SK-N-SH treated with all-trans-retinoic acid at 6 μM for 48 hours (cell line): Measurements from ENCODE around the gene ARHGEF6.

Experiments
- ATAC-seq: fragments of 200-7000 bp; cut with Tn5 transposase; 3 replicates; pipeline ENCODE4 v1.9.1; 2020; ENCODE audit warnings: mild to moderate bottlenecking, moderate library complexity
- ARNTL ChIP-seq: fragments of 450-650 bp; formaldehyde crosslinking; IDR thresholded peaks from 2 replicates; pipeline ENCODE4 v1.5.0; 2020; ENCODE audit warnings: low read depth, mild to moderate bottlenecking, moderate library complexity, borderline replicate concordance
- BACH2 ChIP-seq: fragments of 250-450 bp; sonication (Bioruptor Pico); IDR thresholded peaks from 2 replicates; pipeline ENCODE4 v1.9.0; 2021; ENCODE audit warnings: mild to moderate bottlenecking, borderline replicate concordance
- CREB5 ChIP-seq: fragments of 250-450 bp; sonication (Bioruptor Pico); IDR thresholded peaks from 2 replicates; pipeline ENCODE4 v1.5.1; 2020; ENCODE audit warnings: low read depth, mild to moderate bottlenecking, moderate library complexity
- GLIS3 ChIP-seq: fragments of 250-450 bp; sonication (Bioruptor Pico); IDR thresholded peaks from 2 replicates; pipeline ENCODE4 v1.5.0; 2020; ENCODE audit warnings: mild to moderate bottlenecking, moderate library complexity
- OSR1 ChIP-seq: fragments of 250-450 bp; sonication (Bioruptor Pico); IDR thresholded peaks from 2 replicates; pipeline ENCODE4 v1.8.0; 2022; ENCODE audit warnings: moderate library complexity, mild to moderate bottlenecking, inconsistent platforms
- POU6F1 ChIP-seq: fragments of 250-450 bp; sonication (Bioruptor Pico); IDR thresholded peaks from 2 replicates; pipeline ENCODE4 v1.8.0; 2021; ENCODE audit warnings: low read depth, mild to moderate bottlenecking, moderate library complexity, borderline replicate concordance
- PPARA ChIP-seq: fragments of 250-450 bp; sonication (Bioruptor Pico); IDR thresholded peaks from 2 replicates; pipeline ENCODE4 v1.5.0; 2020; ENCODE audit warnings: mild to moderate bottlenecking, borderline replicate concordance
- RARB ChIP-seq: fragments of 250-450 bp; sonication (Bioruptor Pico); IDR thresholded peaks from 2 replicates; pipeline ENCODE4 v1.8.0; 2021; ENCODE audit warnings: mild to moderate bottlenecking, moderate library complexity
- SNAI2 ChIP-seq: fragments of 250-450 bp; sonication (Bioruptor Pico); IDR thresholded peaks from 2 replicates; pipeline ENCODE4 v1.5.0; 2020; ENCODE audit warnings: mild to moderate bottlenecking, moderate library complexity
- TCF4 ChIP-seq: fragments of 250-450 bp; sonication (Bioruptor Pico); IDR thresholded peaks from 2 replicates; pipeline ENCODE4 v1.8.0; 2021; ENCODE audit warnings: mild to moderate bottlenecking, moderate library complexity, borderline replicate concordance
- TOX ChIP-seq: fragments of 250-450 bp; sonication (Bioruptor Pico); IDR thresholded peaks from 2 replicates; pipeline ENCODE4 v1.8.0; 2021; ENCODE audit warnings: mild to moderate bottlenecking, moderate library complexity, borderline replicate concordance
- TSHZ2 ChIP-seq: fragments of 250-450 bp; sonication (Bioruptor Pico); IDR thresholded peaks from 2 replicates; pipeline ENCODE4 v1.5.0; 2020; ENCODE audit warnings: mild to moderate bottlenecking, moderate library complexity
- ZC3H10 ChIP-seq: fragments of 250-450 bp; sonication (Bioruptor Pico); IDR thresholded peaks from 2 replicates; pipeline ENCODE4 v1.5.1; 2021; ENCODE audit warnings: mild to moderate bottlenecking, moderate library complexity
- ZFP3 ChIP-seq: fragments of 250-450 bp; sonication (Bioruptor Pico); IDR thresholded peaks from 2 replicates; pipeline ENCODE4 v1.5.0; 2020; ENCODE audit warnings: mild to moderate bottlenecking, moderate library complexity
- ZNF70 ChIP-seq: fragments of 450-650 bp; formaldehyde crosslinking; IDR thresholded peaks from 2 replicates; pipeline ENCODE4 v1.5.0; 2020; ENCODE audit warnings: mild to moderate bottlenecking, moderate library complexity
- ZNF8 ChIP-seq: fragments of 450-650 bp; formaldehyde crosslinking; IDR thresholded peaks from 2 replicates; pipeline ENCODE4 v1.5.0; 2020; ENCODE audit warnings: mild to moderate bottlenecking, moderate library complexity
- TF ChIP-seq, protein P1 (sequence below): fragments of 250-450 bp; sonication (Bioruptor Pico); IDR thresholded peaks from 2 replicates; pipeline ENCODE4 v1.8.0; 2020; ENCODE audit warnings: mild to moderate bottlenecking, moderate library complexity, borderline replicate concordance
- TF ChIP-seq, protein P2 (sequence below): fragments of 250-450 bp; sonication (Bioruptor Pico); IDR thresholded peaks from 2 replicates; pipeline ENCODE4 v1.5.1; 2021; ENCODE audit warnings: mild to moderate bottlenecking, moderate library complexity

Gene ARHGEF6

GRCh38 chrX:136794080-136794479, 13.3 kb upstream of the ARHGEF6 start:
- ATAC-seq: no peak
- TF ChIP-seq ZNF70 (CRISPR knock-in tag) (no peak), ZFP3 (CRISPR knock-in tag) (no peak), POU6F1 (CRISPR knock-in tag) (no peak), ZNF8 (no peak), BACH2 (CRISPR knock-in tag) (no peak), ARNTL (CRISPR knock-in tag) (no peak), TCF4 (CRISPR knock-in tag) (no peak), TSHZ2 (no peak), RARB (CRISPR knock-in tag) (no peak), OSR1 (CRISPR knock-in tag) (no peak), PPARA (CRISPR knock-in tag) (no peak), ZC3H10 (CRISPR knock-in tag) (no peak), TOX (CRISPR knock-in tag) (no peak), GLIS3 (no peak), CREB5 (CRISPR knock-in tag) (no peak)
- TF ChIP-seq, protein P1, sequence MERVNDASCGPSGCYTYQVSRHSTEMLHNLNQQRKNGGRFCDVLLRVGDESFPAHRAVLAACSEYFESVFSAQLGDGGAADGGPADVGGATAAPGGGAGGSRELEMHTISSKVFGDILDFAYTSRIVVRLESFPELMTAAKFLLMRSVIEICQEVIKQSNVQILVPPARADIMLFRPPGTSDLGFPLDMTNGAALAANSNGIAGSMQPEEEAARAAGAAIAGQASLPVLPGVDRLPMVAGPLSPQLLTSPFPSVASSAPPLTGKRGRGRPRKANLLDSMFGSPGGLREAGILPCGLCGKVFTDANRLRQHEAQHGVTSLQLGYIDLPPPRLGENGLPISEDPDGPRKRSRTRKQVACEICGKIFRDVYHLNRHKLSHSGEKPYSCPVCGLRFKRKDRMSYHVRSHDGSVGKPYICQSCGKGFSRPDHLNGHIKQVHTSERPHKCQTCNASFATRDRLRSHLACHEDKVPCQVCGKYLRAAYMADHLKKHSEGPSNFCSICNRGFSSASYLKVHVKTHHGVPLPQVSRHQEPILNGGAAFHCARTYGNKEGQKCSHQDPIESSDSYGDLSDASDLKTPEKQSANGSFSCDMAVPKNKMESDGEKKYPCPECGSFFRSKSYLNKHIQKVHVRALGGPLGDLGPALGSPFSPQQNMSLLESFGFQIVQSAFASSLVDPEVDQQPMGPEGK (CRISPR knock-in tag): no peak
- TF ChIP-seq, protein P2, sequence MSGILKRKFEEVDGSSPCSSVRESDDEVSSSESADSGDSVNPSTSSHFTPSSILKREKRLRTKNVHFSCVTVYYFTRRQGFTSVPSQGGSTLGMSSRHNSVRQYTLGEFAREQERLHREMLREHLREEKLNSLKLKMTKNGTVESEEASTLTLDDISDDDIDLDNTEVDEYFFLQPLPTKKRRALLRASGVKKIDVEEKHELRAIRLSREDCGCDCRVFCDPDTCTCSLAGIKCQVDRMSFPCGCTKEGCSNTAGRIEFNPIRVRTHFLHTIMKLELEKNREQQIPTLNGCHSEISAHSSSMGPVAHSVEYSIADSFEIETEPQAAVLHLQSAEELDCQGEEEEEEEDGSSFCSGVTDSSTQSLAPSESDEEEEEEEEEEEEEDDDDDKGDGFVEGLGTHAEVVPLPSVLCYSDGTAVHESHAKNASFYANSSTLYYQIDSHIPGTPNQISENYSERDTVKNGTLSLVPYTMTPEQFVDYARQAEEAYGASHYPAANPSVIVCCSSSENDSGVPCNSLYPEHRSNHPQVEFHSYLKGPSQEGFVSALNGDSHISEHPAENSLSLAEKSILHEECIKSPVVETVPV (CRISPR knock-in tag): no peak

DNA sequence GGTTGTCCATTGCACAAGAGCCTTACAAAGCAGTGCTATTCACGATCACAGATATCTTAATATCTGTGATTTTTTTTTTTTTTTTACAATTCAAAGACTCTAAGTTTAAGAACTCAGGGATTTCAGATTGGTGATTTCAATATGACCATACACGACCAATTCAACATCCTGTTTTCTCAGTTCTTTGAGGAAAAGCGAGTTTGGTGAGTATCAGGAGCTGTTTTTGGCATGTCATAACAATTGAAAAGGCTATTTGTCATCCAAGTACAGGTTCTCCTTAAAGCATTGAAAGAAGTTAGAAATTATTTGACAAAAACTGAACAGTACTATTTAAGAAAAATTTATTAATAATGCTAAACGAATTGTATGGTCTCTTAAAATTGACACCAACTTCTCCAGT, 9.1 kb upstream of the ARHGEF6 start:
- ATAC-seq: no peak
- TF ChIP-seq ZC3H10 (CRISPR knock-in tag): no peak
- TF ChIP-seq, protein P1 (CRISPR knock-in tag): no peak

GRCh38 chrX:136784231-136784630, 3.5 kb upstream of the ARHGEF6 start:
- TF ChIP-seq POU6F1 (CRISPR knock-in tag) (no peak), RARB (CRISPR knock-in tag) (no peak), BACH2 (CRISPR knock-in tag) (no peak), ARNTL (CRISPR knock-in tag) (no peak), SNAI2 (CRISPR knock-in tag) (no peak), TCF4 (CRISPR knock-in tag) (no peak), PPARA (CRISPR knock-in tag) (no peak)
- TF ChIP-seq, protein P1 (CRISPR knock-in tag): no peak
- TF ChIP-seq, protein P2 (CRISPR knock-in tag): no peak
- no peak for ATAC-seq
